Keratinocyte (primary cell): ENCODE results near the gene MED26. TPM values are rescaled to one million over a fixed set of nuclear protein-coding genes. Genes with fewer than 3 reads are reported as not detected.
A peak's percentile ranks its signal among the peaks of the same experiment; 100 is the strongest.

Source experiments
- DNase-seq: peaks from one replicate; pipeline ENCODE4 v3.0.0-alpha.2; 2011; ENCODE audit warnings: low read depth, missing footprints, low spot score
- FAIRE-seq: peaks from 2 replicates; lab custom pipeline; 2011; peaks lifted over from hg19 to GRCh38; lab: Jason Lieb, UNC
- H2AFZ ChIP-seq: 2 replicates; pipeline ENCODE4 v1.6.0; 2012; ENCODE audit warnings: low read length, control low read depth, inconsistent platforms; ENCODE audit not compliant: control insufficient read depth
- H3K27ac ChIP-seq: 2 replicates; pipeline ENCODE4 v1.5.1; 2011; ENCODE audit warnings: low read length; ENCODE audit not compliant: control insufficient read depth, insufficient read depth
- H3K27me3 ChIP-seq: 3 replicates; pipeline ENCODE4 v1.6.0; 2011; ENCODE audit warnings: low read length; ENCODE audit not compliant: control insufficient read depth, insufficient read depth; ENCODE audit errors: extremely low read depth
- H3K36me3 ChIP-seq, 2 experiments: 2 replicates in 1 of 2; 3 replicates in 1 of 2; pipeline ENCODE4 v1.5.1; 2011; ENCODE audit warnings: low read length in 2 of 2, mild to moderate bottlenecking in 1 of 2; ENCODE audit not compliant: control insufficient read depth in 2 of 2, insufficient read depth in 2 of 2; ENCODE audit errors: extremely low read depth in 1 of 2
- H3K4me1 ChIP-seq: 3 replicates; pipeline ENCODE4 v1.5.1; 2011; ENCODE audit warnings: low read length; ENCODE audit not compliant: control insufficient read depth, insufficient read depth; ENCODE audit errors: extremely low read depth
- H3K4me2 ChIP-seq: 3 replicates; pipeline ENCODE4 v1.6.0; 2011; ENCODE audit warnings: low read depth, low read length; ENCODE audit not compliant: control insufficient read depth, insufficient read depth; ENCODE audit errors: extremely low read depth
- H3K4me3 ChIP-seq, 3 experiments: fragments of 200-600 bp in 1 of 3; sonication (generic) in 1 of 3; 2 replicates in 2 of 3; 3 replicates in 1 of 3; pipeline ENCODE4 v1.5.1; 2011 to 2016; ENCODE audit warnings: low read length in 3 of 3, mild to moderate bottlenecking in 3 of 3, control low read depth in 2 of 3, inconsistent platforms in 1 of 3, low read depth in 1 of 3, mixed read lengths in 1 of 3, mixed run types in 1 of 3, moderate library complexity in 1 of 3; ENCODE audit not compliant: control insufficient read depth in 2 of 3, insufficient read depth in 2 of 3; ENCODE audit errors: extremely low read depth in 1 of 3
- H3K79me2 ChIP-seq: 2 replicates; pipeline ENCODE4 v1.6.0; 2012; ENCODE audit warnings: low read length; ENCODE audit not compliant: control insufficient read depth, insufficient read depth
- H3K9ac ChIP-seq: 3 replicates; pipeline ENCODE4 v1.6.0; 2011; ENCODE audit warnings: low read length; ENCODE audit not compliant: control insufficient read depth, insufficient read depth; ENCODE audit errors: extremely low read depth
- H3K9me1 ChIP-seq: 3 replicates; pipeline ENCODE4 v1.6.0; 2011; ENCODE audit warnings: low read length; ENCODE audit not compliant: control insufficient read depth, insufficient read depth; ENCODE audit errors: extremely low read depth
- H3K9me3 ChIP-seq: 2 replicates; pipeline ENCODE4 v1.5.1; 2012; ENCODE audit warnings: low read depth, low read length; ENCODE audit not compliant: control insufficient read depth
- H4K20me1 ChIP-seq: 3 replicates; pipeline ENCODE4 v1.6.0; 2011; ENCODE audit warnings: low read length; ENCODE audit not compliant: control insufficient read depth, insufficient read depth; ENCODE audit errors: extremely low read depth
- CTCF ChIP-seq, 3 experiments: IDR thresholded peaks in 1 of 3; conservative IDR thresholded peaks in 1 of 3; optimal IDR thresholded peaks in 1 of 3; 2 replicates in 2 of 3; 3 replicates in 1 of 3; pipeline versions ENCODE3 to v1.5.1; 2011; ENCODE audit warnings: low read length in 3 of 3, mild to moderate bottlenecking in 3 of 3, moderate library complexity in 2 of 3, control low read depth in 1 of 3, inconsistent platforms in 1 of 3; ENCODE audit not compliant: insufficient read depth in 2 of 3; ENCODE audit errors: extremely low read depth in 1 of 3
- EZH2 ChIP-seq: IDR thresholded peaks from one replicate; pipeline ENCODE4 v1.6.1; 2012; ENCODE audit warnings: inconsistent platforms, mild to moderate bottlenecking, low read length, moderate library complexity
- dilution Hi-C: fragments of 300-500 bp; cut with MboI; formaldehyde crosslinking; loops from one replicate; pipeline ENCODE4 v1.7.0; 2020; ENCODE audit warnings: low sequenced_read_pairs; ENCODE audit not compliant: extremely low pct_ligation_motif_present
- polyA plus RNA-seq, 5 experiments: library from polyadenylated mRNA; depleted of rRNA in 3 of 5; stranded (reverse) in 3 of 5; stranded (forward) in 1 of 5; unstranded in 1 of 5; fragments of >200 nt; gene quantifications; 1 replicate in 1 of 5; 2 replicates in 3 of 5; 3 replicates in 1 of 5; pipeline versions ENCODE4 v1.2.1 to v1.2.3, GENCODE V29; 2011 to 2012; ENCODE audit warnings: missing spikeins in 2 of 5, low read depth in 1 of 5, low replicate concordance in 1 of 5

MED26 gene
- polyA plus RNA-seq, 1 donor (not counting 4 experiments of a cell fraction or from before 2014, with no cell fraction given) = 4.7 TPM

- no peaks in the 10 kb centered on the region for H3K9me3 ChIP-seq
- DNase-seq (no peak), FAIRE-seq (no peak)
- H3K9me1 ChIP-seq = peaks cover 29% of the 10 kb centered on the region
- peaks cover 92% of the 10 kb centered on the region for H3K79me2 ChIP-seq
- no peak overlapping the region for H2AFZ ChIP-seq
- H3K27ac ChIP-seq = peak overlapping the region; percentile 83
- H3K4me1 ChIP-seq = peaks cover 56% of the 10 kb centered on the region
- H3K36me3 ChIP-seq = peaks cover 0 to 9% of the 10 kb centered on the region in 2 experiments
- H3K27me3 ChIP-seq = no peaks in the 10 kb centered on the region
- H3K4me2 ChIP-seq = peak overlapping the region; percentile 80
- no peak overlapping the region for H3K4me3 ChIP-seq
- H3K9ac ChIP-seq = peak overlapping the region; percentile 60
- TF ChIP-seq EZH2 (no peak), CTCF (optimal IDR thresholded peaks at IDR 0.05 in 1 of 3, IDR thresholded peaks at IDR 0.05 in 1 of 3, conservative IDR thresholded peaks at IDR 0.05 in 1 of 3; ENCODE audit: extremely low read depth in 1 of 3, insufficient read depth in 2 of 3, low read length in 3 of 3) (no peak)
- dilution Hi-C loops = no loop called here
- H4K20me1 ChIP-seq = peaks cover 17% of the 10 kb centered on the region
Observed at GRCh38 chr19:16586477-16586871, 41.5 kb downstream of the MED26 start.

- Histone ChIP-seq H3K4me2 (peak overlapping the region; percentile 10), H3K4me1 (peaks cover 56% of the 10 kb centered on the region), H3K79me2 (peaks cover 92% of the 10 kb centered on the region), H3K4me3 (no peak overlapping the region), H2AFZ (no peak overlapping the region), H3K36me3 (peaks cover 0 to 9% of the 10 kb centered on the region in 2 experiments), H3K27ac (peak overlapping the region; percentile 83), H3K9me3 (no peaks in the 10 kb centered on the region), H3K9me1 (peaks cover 29% of the 10 kb centered on the region), H4K20me1 (peaks cover 13% of the 10 kb centered on the region), H3K27me3 (no peaks in the 10 kb centered on the region), H3K9ac (peak overlapping the region; percentile 60)
- no peak for FAIRE-seq
- DNase-seq = no peak
- no peak for TF ChIP-seq CTCF (optimal IDR thresholded peaks at IDR 0.05 in 1 of 3, IDR thresholded peaks at IDR 0.05 in 1 of 3, conservative IDR thresholded peaks at IDR 0.05 in 1 of 3; ENCODE audit: extremely low read depth in 1 of 3, insufficient read depth in 2 of 3, low read length in 3 of 3)
- dilution Hi-C loops = no loop called here
Observed at GRCh38 chr19:16585808-16586476, 42.1 kb downstream of the MED26 start.
